HK-2 (cell line): ENCODE data around the gene MDM1.

Experiments used
- DNase-seq: peaks from one replicate; pipeline ENCODE4 v3.0.0-alpha.2; 2018; ENCODE audit not compliant: unreplicated experiment

Gene MDM1

GRCh38 chr12:68331869-68332727 is at the start of gene MDM1:
MDM1 (minus strand) TSS chr12:68332362; CDS start chr12:68332245, 117 bp downstream.
- DNase-seq = peak; percentile 94

- no peak for DNase-seq
Observed at GRCh38 chr12:68381476-68382219, 49.5 kb upstream of the MDM1 start.

- no peak for DNase-seq
Observed at GRCh38 chr12:68378872-68379606, 46.9 kb upstream of the MDM1 start.

GRCh38 chr12:68377881-68378280 is 45.7 kb upstream of the MDM1 start:
- no peak for DNase-seq

GRCh38 chr12:68376901-68377300 is 44.7 kb upstream of the MDM1 start:
- no peak for DNase-seq

GRCh38 chr12:68375756-68376695 is 43.9 kb upstream of the MDM1 start:
- DNase-seq = no peak

- no peak for DNase-seq
Observed at GRCh38 chr12:68374307-68374982, 42.3 kb upstream of the MDM1 start.

- no peak for DNase-seq
Observed at GRCh38 chr12:68370667-68371066, 38.5 kb upstream of the MDM1 start.

GRCh38 chr12:68370006-68370590 is 37.9 kb upstream of the MDM1 start:
- no peak for DNase-seq

- DNase-seq = no peak
Observed at GRCh38 chr12:68368327-68368726, 36.2 kb upstream of the MDM1 start.

GRCh38 chr12:68367903-68368302 is 35.7 kb upstream of the MDM1 start:
- DNase-seq = no peak

- DNase-seq = no peak
Observed at GRCh38 chr12:68367116-68367515, 35.0 kb upstream of the MDM1 start.

- DNase-seq = peak; percentile 87
Observed at GRCh38 chr12:68364893-68365725, 32.9 kb upstream of the MDM1 start.

GRCh38 chr12:68364328-68364727 is 32.2 kb upstream of the MDM1 start:
- no peak for DNase-seq

- no peak for DNase-seq
Observed at GRCh38 chr12:68361953-68362352, 29.8 kb upstream of the MDM1 start.

- no peak for DNase-seq
Observed at GRCh38 chr12:68359674-68360073, 27.5 kb upstream of the MDM1 start.

GRCh38 chr12:68358532-68359485 is 26.6 kb upstream of the MDM1 start:
- peak; percentile 30 for DNase-seq

GRCh38 chr12:68356986-68357385 is 24.8 kb upstream of the MDM1 start:
- no peak for DNase-seq
